OCI-LY1 (cell line): Measurements from ENCODE around the gene LIPC.

ENCODE experiments used
- EZH2 ChIP-seq: fragments of 200-600 bp; sonication (generic), shearing (Covaris generic); IDR thresholded peaks from 2 replicates; pipeline ENCODE4 v1.8.0; 2017; ENCODE audit warnings: borderline replicate concordance, mixed run types, mild to moderate bottlenecking, antibody characterized with exemption, low read length, moderate library complexity, mixed read lengths
- TF ChIP-seq, protein P1 (sequence below): fragments of 200-600 bp; sonication (generic), shearing (Covaris generic); IDR thresholded peaks from 2 replicates; pipeline ENCODE4 v1.5.1; 2017; ENCODE audit warnings: mild to moderate bottlenecking, antibody characterized with exemption, low read length, moderate library complexity, mixed read lengths

GRCh38 chr15:58498821-58499580 lies 67.2 kb downstream of the LIPC start:
- TF ChIP-seq, protein P1, sequence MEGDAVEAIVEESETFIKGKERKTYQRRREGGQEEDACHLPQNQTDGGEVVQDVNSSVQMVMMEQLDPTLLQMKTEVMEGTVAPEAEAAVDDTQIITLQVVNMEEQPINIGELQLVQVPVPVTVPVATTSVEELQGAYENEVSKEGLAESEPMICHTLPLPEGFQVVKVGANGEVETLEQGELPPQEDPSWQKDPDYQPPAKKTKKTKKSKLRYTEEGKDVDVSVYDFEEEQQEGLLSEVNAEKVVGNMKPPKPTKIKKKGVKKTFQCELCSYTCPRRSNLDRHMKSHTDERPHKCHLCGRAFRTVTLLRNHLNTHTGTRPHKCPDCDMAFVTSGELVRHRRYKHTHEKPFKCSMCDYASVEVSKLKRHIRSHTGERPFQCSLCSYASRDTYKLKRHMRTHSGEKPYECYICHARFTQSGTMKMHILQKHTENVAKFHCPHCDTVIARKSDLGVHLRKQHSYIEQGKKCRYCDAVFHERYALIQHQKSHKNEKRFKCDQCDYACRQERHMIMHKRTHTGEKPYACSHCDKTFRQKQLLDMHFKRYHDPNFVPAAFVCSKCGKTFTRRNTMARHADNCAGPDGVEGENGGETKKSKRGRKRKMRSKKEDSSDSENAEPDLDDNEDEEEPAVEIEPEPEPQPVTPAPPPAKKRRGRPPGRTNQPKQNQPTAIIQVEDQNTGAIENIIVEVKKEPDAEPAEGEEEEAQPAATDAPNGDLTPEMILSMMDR, result no peak
- no peak for TF ChIP-seq EZH2
